BLaER1 (cell line): ENCODE data around the gene VPS13D.
A peak's percentile ranks its signal among the peaks of the same experiment; 100 is the strongest.
"Not testable (repeated sequence)": the region's sequence is repeated elsewhere in the genome, so short reads cannot be mapped to it uniquely, and the experiment has no call there.

ENCODE experiments used
- H3K27ac ChIP-seq: shearing (Covaris generic); formaldehyde crosslinking; 2 replicates; pipeline ENCODE4 v1.8.1; 2022
- H3K27me3 ChIP-seq: shearing (Covaris generic); formaldehyde crosslinking; 2 replicates; pipeline ENCODE4 v1.8.1; 2022
- H3K36me3 ChIP-seq: shearing (Covaris generic); formaldehyde crosslinking; 2 replicates; pipeline ENCODE4 v1.8.1; 2022
- H3K4me1 ChIP-seq: shearing (Covaris generic); formaldehyde crosslinking; 2 replicates; pipeline ENCODE4 v1.8.1; 2022
- H3K4me2 ChIP-seq: shearing (Covaris generic); formaldehyde crosslinking; 2 replicates; pipeline ENCODE4 v1.8.1; 2022
- H3K4me3 ChIP-seq: shearing (Covaris generic); formaldehyde crosslinking; 2 replicates; pipeline ENCODE4 v1.8.1; 2022
- H3K9ac ChIP-seq: shearing (Covaris generic); formaldehyde crosslinking; 2 replicates; pipeline ENCODE4 v1.8.1; 2022
- H3K9me3 ChIP-seq: shearing (Covaris generic); formaldehyde crosslinking; 2 replicates; pipeline ENCODE4 v1.8.1; 2022
- H4K20me1 ChIP-seq: shearing (Covaris generic); formaldehyde crosslinking; 2 replicates; pipeline ENCODE4 v1.8.1; 2022
- Cebpa-rat ChIP-seq: shearing (Covaris generic); IDR thresholded peaks from 2 replicates; pipeline ENCODE4 v1.8.1; 2022

The VPS13D gene

GRCh38 chr1:12531179-12531499 is 301.3 kb downstream of the VPS13D start:
- no peak overlapping the region for H3K4me3 ChIP-seq
- no peak for TF ChIP-seq Cebpa-rat
- H3K9me3 ChIP-seq, result peaks cover 10% of the 10 kb centered on the region
- no peak overlapping the region for H3K27ac ChIP-seq
- H3K27me3 ChIP-seq, result no peaks in the 10 kb centered on the region
- no peaks in the 10 kb centered on the region; the same call in 1 of the 2 replicates for H3K36me3 ChIP-seq
- H3K9ac ChIP-seq, result no peak overlapping the region
- no peaks in the 10 kb centered on the region for H3K4me1 ChIP-seq
- H4K20me1 ChIP-seq, result no peaks in the 10 kb centered on the region
- H3K4me2 ChIP-seq, result no peak overlapping the region

DNA sequence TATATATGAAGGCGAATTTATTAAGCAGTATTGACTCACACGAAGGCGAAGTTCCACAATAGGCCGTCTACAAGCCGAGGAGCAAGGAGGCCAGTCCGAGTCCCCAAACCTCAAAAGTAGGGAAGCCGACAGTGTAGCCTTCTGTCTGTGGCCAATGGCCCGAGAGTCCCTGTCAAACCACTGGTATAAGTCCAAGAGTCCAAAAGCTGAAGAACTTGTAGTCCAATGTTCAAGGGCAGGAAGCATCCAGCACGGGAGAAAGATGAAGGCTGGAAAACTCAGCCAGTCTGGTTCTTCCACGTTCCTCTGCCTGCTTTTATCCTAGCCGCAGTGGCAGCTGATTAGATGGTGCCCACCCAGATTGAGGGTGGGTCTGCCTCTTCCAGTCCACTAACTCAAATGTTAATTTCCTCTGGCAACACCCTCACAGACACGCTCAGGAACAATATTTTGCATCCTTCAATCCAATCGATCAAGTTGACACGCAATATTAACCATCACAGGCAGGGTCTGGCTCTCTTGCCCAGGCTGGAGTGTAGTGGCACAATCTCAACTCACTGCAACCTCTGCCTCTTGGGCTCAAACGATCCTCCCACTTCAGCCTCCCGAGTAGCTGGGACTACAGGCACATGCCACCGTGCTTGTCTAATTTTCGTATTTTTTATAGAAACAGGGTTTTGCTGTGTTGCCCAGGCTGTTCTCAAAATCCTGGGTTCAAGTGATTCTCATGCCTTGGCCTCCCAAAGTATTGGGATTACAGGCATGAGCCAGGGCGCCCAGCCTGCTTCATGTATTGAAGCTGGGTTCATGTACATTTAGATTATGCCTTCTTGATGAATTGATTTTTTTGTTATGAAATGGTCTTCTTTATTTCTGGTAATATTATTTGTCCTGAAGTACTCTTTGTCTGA is 302.8 kb downstream of the VPS13D start:
- H3K27me3 ChIP-seq, result no peaks in the 10 kb centered on the region
- no peak overlapping the region for H3K4me3 ChIP-seq
- H3K9ac ChIP-seq, result no peak overlapping the region
- H3K36me3 ChIP-seq, result no peaks in the 10 kb centered on the region; the same call in 1 of the 2 replicates
- no peaks in the 10 kb centered on the region for H3K4me1 ChIP-seq
- peaks cover 20% of the 10 kb centered on the region for H3K9me3 ChIP-seq
- H3K27ac ChIP-seq, result no peak overlapping the region
- H4K20me1 ChIP-seq, result no peaks in the 10 kb centered on the region
- no peak overlapping the region for H3K4me2 ChIP-seq
- no peak for TF ChIP-seq Cebpa-rat

- no peak overlapping the region for H3K4me3 ChIP-seq
- H4K20me1 ChIP-seq, result no peaks in the 10 kb centered on the region
- TF ChIP-seq Cebpa-rat, result no peak
- H3K27ac ChIP-seq, result no peak overlapping the region
- no peaks in the 10 kb centered on the region for H3K27me3 ChIP-seq
- H3K9me3 ChIP-seq, result peaks cover 25% of the 10 kb centered on the region
- H3K4me1 ChIP-seq, result peaks cover 8% of the 10 kb centered on the region
- no peaks in the 10 kb centered on the region; the same call in 1 of the 2 replicates for H3K36me3 ChIP-seq
- no peak overlapping the region for H3K9ac ChIP-seq
- no peak overlapping the region for H3K4me2 ChIP-seq
Measured at GRCh38 chr1:12536023-12536639, 306.3 kb downstream of the VPS13D start.

DNA sequence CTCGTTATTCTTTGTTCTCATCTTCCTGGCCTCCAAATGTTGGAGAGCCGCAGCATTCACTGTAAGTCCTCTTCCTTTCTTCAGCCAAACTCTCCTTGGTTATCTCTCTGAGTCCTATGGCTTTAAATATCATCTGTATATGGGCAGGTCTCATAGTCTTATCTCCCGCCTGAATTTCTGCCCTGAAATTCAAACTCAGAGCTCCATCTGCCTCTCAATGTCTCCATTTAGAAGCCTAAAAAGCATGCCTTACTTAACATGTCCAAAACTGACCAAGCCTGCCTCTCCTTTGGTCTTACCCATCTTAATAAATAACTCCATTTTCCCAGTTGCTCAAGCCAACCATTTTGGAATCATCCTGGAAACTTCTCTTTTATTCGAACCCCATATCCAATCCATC is 307.5 kb downstream of the VPS13D start:
- Histone ChIP-seq H3K36me3 (no peaks in the 10 kb centered on the region; the same call in 1 of the 2 replicates), H3K4me3 (no peak overlapping the region), H3K4me2 (no peak overlapping the region), H3K27me3 (no peaks in the 10 kb centered on the region), H3K9ac (no peak overlapping the region), H3K9me3 (peaks cover 25% of the 10 kb centered on the region), H4K20me1 (no peaks in the 10 kb centered on the region), H3K27ac (no peak overlapping the region), H3K4me1 (peaks cover 19% of the 10 kb centered on the region)
- TF ChIP-seq Cebpa-rat, result no peak

- Histone ChIP-seq H3K27me3 (no peaks in the 10 kb centered on the region), H3K4me1 (peaks cover 24% of the 10 kb centered on the region)
Measured at GRCh38 chr1:12537906-12538461, 308.2 kb downstream of the VPS13D start.

GRCh38 chr1:12538536-12538935 is 308.7 kb downstream of the VPS13D start:
- H3K4me1 ChIP-seq, result peaks cover 27% of the 10 kb centered on the region
- H3K4me3 ChIP-seq, H4K20me1 ChIP-seq: not testable (repeated sequence)

More at GRCh38 chr1:12537906-12538461, 308.2 kb downstream of the VPS13D start:
- no peaks in the 10 kb centered on the region for H4K20me1 ChIP-seq
- H3K36me3 ChIP-seq, result no peaks in the 10 kb centered on the region; the same call in 1 of the 2 replicates
- peaks cover 25% of the 10 kb centered on the region for H3K9me3 ChIP-seq
- TF ChIP-seq Cebpa-rat, result no peak
- no peak overlapping the region for H3K27ac ChIP-seq
- H3K4me2 ChIP-seq, result no peak overlapping the region
- H3K4me3 ChIP-seq, result no peak overlapping the region
- H3K9ac ChIP-seq, result no peak overlapping the region

DNA sequence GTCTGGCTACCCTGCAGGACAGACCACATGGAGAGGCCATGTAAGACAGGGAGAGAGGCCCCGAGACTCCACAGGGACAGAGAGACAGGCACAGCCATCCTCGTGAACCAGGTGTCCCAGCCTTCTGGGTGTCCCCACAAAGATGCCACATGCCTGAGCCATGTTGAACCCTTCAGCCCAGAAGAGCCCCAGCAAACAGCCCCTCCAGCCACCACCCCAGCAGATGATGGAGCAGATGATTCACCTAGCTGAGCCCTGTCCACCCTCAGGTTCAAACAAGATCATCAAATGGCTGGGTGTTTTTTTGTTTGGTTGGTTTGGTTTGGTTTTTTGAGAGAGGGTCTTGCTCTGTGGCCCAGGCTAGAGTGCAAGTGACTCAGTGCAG is 309.5 kb downstream of the VPS13D start:
- Histone ChIP-seq H3K9ac (no peak overlapping the region), H3K36me3 (no peaks in the 10 kb centered on the region; the same call in 1 of the 2 replicates), H3K4me1 (peaks cover 31% of the 10 kb centered on the region), H3K4me2 (no peak overlapping the region), H3K4me3 (no peak overlapping the region), H3K9me3 (peaks cover 25% of the 10 kb centered on the region), H4K20me1 (no peaks in the 10 kb centered on the region), H3K27ac (no peak overlapping the region), H3K27me3 (no peaks in the 10 kb centered on the region)
- no peak for TF ChIP-seq Cebpa-rat

More at GRCh38 chr1:12538536-12538935, 308.7 kb downstream of the VPS13D start:
- H3K9ac ChIP-seq, H3K36me3 ChIP-seq, H3K27me3 ChIP-seq, H3K27ac ChIP-seq, H3K4me2 ChIP-seq: not testable (repeated sequence)
- H3K9me3 ChIP-seq, result peaks cover 25% of the 10 kb centered on the region

GRCh38 chr1:12539705-12540579 is 310.1 kb downstream of the VPS13D start:
- Histone ChIP-seq H3K9me3 (peaks cover 25% of the 10 kb centered on the region), H3K27me3 (no peaks in the 10 kb centered on the region), H3K4me3 (no peak overlapping the region), H3K9ac (no peak overlapping the region), H3K4me1 (peaks cover 37% of the 10 kb centered on the region), H3K27ac (no peak overlapping the region), H4K20me1 (no peaks in the 10 kb centered on the region), H3K4me2 (no peak overlapping the region), H3K36me3 (no peaks in the 10 kb centered on the region; the same call in 1 of the 2 replicates)
- no peak for TF ChIP-seq Cebpa-rat

DNA sequence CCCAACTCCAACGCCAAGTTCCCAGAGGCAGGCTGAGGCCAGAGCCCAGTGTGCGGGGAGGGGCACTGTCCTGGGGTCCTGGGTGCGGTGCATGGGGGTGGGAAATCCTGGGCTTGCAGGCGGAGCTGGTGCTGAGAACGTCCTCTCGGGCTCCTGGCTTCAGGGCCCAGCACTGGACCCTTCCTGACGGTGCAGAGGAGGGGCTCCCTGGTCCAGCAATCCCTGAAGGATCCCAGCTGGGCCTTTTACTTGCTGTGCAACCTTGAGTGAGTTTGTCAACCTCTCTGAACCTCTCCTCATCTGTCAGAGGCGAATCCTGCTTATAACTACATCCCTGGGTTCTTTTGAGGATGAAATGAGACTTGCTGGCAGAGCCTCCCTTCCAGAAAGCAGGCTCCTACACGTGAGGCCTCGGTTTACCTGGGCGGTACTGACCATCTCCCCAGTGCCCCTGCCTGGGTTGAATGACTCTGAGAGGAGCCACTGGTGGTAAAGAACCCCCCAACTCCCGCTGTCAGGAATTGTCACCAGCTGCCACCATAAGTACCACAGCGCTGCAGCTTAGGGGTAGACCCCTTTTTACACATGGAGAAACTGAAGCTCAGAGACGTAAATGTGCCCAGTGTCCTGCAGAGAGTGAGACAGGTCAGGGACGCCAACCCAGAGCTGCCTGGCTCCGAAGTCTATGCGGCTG is 310.9 kb downstream of the VPS13D start:
- H3K9me3 ChIP-seq, result peaks cover 19% of the 10 kb centered on the region
- H3K4me2 ChIP-seq, result peak overlapping the region; percentile 95
- H3K27me3 ChIP-seq, result no peaks in the 10 kb centered on the region
- H3K9ac ChIP-seq, result 0 out of 2 replicates have a peak overlapping the region, but pooled peaks have one; percentile 55
- H3K4me3 ChIP-seq, result no peak overlapping the region
- H3K4me1 ChIP-seq, result peaks cover 45% of the 10 kb centered on the region
- TF ChIP-seq Cebpa-rat, result no peak
- no peaks in the 10 kb centered on the region; the same call in 1 of the 2 replicates for H3K36me3 ChIP-seq
- peak overlapping the region; percentile 67 for H3K27ac ChIP-seq
- no peaks in the 10 kb centered on the region for H4K20me1 ChIP-seq
